Skeletal muscle satellite cell (primary cell): Measurements from ENCODE around the gene OR10A5.
"Not testable (repeated sequence)": the region's sequence is repeated elsewhere in the genome, so short reads cannot be mapped to it uniquely, and the experiment has no call there.

Experiments
- H3K27me3 ChIP-seq: 2 replicates; pipeline ENCODE4 v1.7.0; 2013; ENCODE audit warnings: low read length; ENCODE audit not compliant: control insufficient read depth, insufficient read depth
- H3K36me3 ChIP-seq: 2 replicates; pipeline ENCODE4 v1.7.0; 2013; ENCODE audit warnings: mild to moderate bottlenecking, control low read depth, low read length; ENCODE audit not compliant: insufficient read depth
- H3K4me1 ChIP-seq: 2 replicates; pipeline ENCODE4 v1.7.0; 2013; ENCODE audit warnings: low read length; ENCODE audit not compliant: control insufficient read depth, insufficient read depth
- H3K4me2 ChIP-seq: 2 replicates; pipeline ENCODE4 v1.7.0; 2013; ENCODE audit warnings: mild to moderate bottlenecking, low read length
- H3K4me3 ChIP-seq: 2 replicates; pipeline ENCODE4 v1.7.0; 2013; ENCODE audit warnings: low read length
- H3K9ac ChIP-seq: 2 replicates; pipeline ENCODE4 v1.7.0; 2013; ENCODE audit warnings: mild to moderate bottlenecking, low read depth, low read length, moderate library complexity
- H3K9me3 ChIP-seq: replicated peaks from 2 replicates; pipeline ENCODE4 v1.7.0; 2013; ENCODE audit warnings: mild to moderate bottlenecking, control low read depth, low read length

Gene OR10A5

DNA sequence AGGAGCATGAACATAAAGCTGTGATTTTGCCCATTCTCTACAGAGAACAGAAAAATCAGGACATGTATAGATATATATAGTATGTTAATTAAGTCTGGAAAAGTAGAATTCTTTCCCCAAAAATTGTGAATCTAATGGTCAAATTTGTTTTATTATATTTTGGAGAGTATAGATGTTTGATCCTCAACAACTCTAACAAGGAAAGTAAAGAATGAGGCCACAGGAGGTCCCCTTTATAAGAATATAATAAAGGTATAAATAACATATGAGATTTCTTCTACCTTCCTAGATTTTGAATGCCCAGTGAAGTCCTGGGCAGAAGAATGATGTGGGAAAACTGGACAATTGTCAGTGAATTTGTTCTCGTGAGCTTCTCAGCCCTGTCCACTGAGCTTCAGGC, 30.8 kb downstream of the OR10A5 start, which contains the start of gene OR10A4:
TSS of gene OR10A4 (plus strand) at position 301 of the 400 bp plus-strand sequence. CDS start at position 324, 23 bp downstream.
- Histone ChIP-seq H3K4me2 (no peak within 1 kb of the TSS), H3K27me3 (peaks cover 4% of the 10 kb centered on the region), H3K4me1 (no peaks in the 10 kb centered on the region), H3K4me3 (no peak within 1 kb of the TSS), H3K9me3 (no peaks in the 10 kb centered on the region), H3K36me3 (no peaks in the 10 kb centered on the region), H3K9ac (no peak within 1 kb of the TSS)

- H3K4me1 ChIP-seq: no peaks in the 10 kb centered on the region
- no peak overlapping the region for H3K4me3 ChIP-seq
- no peak overlapping the region for H3K9ac ChIP-seq
- H3K4me2 ChIP-seq: no peak overlapping the region
- no peaks in the 10 kb centered on the region for H3K36me3 ChIP-seq
- peaks cover 4% of the 10 kb centered on the region for H3K27me3 ChIP-seq
- no peaks in the 10 kb centered on the region for H3K9me3 ChIP-seq
These were observed 31.4 kb downstream of the OR10A5 start for GRCh38 chr11:6876914-6877313.

GRCh38 chr11:6882751-6883150, 37.3 kb downstream of the OR10A5 start:
- no peak overlapping the region for H3K9ac ChIP-seq
- H3K4me3 ChIP-seq: no peak overlapping the region
- H3K27me3 ChIP-seq: peaks cover 11% of the 10 kb centered on the region
- H3K9me3 ChIP-seq: no peaks in the 10 kb centered on the region
- H3K36me3 ChIP-seq: no peaks in the 10 kb centered on the region
- no peaks in the 10 kb centered on the region for H3K4me1 ChIP-seq
- no peak overlapping the region for H3K4me2 ChIP-seq

- H3K4me3 ChIP-seq, H3K27me3 ChIP-seq, H3K36me3 ChIP-seq, H3K4me1 ChIP-seq, H3K4me2 ChIP-seq, H3K9ac ChIP-seq, H3K9me3 ChIP-seq: not testable (repeated sequence)
These were observed 42.2 kb downstream of the OR10A5 start for GRCh38 chr11:6887711-6888110.

GRCh38 chr11:6888830-6889229, 43.3 kb downstream of the OR10A5 start:
- Histone ChIP-seq H3K4me1 (no peaks in the 10 kb centered on the region), H3K4me3 (no peak overlapping the region), H3K4me2 (no peak overlapping the region), H3K36me3 (no peaks in the 10 kb centered on the region), H3K9ac (no peak overlapping the region), H3K27me3 (no peaks in the 10 kb centered on the region), H3K9me3 (no peaks in the 10 kb centered on the region)

DNA sequence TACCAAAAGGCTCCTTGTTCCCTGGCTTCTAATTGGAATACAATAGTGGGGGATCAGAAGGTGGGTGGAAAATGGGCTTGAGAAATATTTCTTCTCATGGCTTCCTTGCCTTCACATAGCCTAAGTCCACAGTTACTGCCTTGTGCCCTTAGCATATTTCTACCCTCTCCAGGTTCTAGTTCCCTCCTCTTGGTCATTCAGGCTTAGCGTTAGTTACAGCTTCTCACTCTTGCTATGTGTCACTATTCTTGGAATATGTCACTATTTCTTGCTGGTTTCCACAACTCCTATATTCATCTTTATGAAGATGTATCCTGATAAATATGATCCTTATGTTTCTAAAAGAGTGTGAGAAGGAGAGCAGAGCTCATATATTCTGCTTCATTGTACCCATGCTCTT, 44.4 kb downstream of the OR10A5 start:
- no peaks in the 10 kb centered on the region for H3K36me3 ChIP-seq
- H3K9ac ChIP-seq: no peak overlapping the region
- no peaks in the 10 kb centered on the region for H3K4me1 ChIP-seq
- H3K27me3 ChIP-seq: no peaks in the 10 kb centered on the region
- H3K4me2 ChIP-seq: no peak overlapping the region
- no peak overlapping the region for H3K4me3 ChIP-seq
- no peaks in the 10 kb centered on the region for H3K9me3 ChIP-seq

- Histone ChIP-seq H3K4me3 (no peak within 1 kb of the TSS), H3K27me3 (no peaks in the 10 kb centered on the region), H3K4me2 (no peak within 1 kb of the TSS), H3K9me3 (no peaks in the 10 kb centered on the region), H3K36me3 (no peaks in the 10 kb centered on the region), H3K9ac (no peak within 1 kb of the TSS), H3K4me1 (no peaks in the 10 kb centered on the region)
These were observed 46.9 kb downstream of the OR10A5 start, which contains the start of gene OR2D2 for GRCh38 chr11:6892400-6892799. OR2D2 (minus strand) TSS chr11:6892500; CDS start chr11:6892500, 0 bp downstream.

DNA sequence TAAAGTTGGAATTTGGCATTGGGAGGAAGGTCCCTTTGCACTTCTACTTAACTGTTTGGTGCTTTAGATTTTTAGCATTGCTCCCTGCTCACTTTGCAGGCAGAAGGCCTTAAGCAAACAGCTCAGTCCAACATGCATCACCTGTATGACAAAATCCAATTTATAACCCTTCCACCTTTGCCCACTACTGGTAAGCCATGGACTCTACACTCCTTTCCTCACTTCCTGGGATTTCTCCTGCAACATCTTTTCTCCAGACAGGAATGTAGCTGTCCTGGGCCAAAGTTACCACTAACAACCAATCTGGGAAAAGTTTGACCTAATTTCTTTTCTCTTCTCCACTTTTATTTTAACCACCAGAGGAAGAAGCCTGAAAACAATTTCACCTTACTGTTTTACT, 48.6 kb downstream of the OR10A5 start:
- Histone ChIP-seq H3K9me3 (no peaks in the 10 kb centered on the region), H3K9ac (no peak overlapping the region), H3K36me3 (no peaks in the 10 kb centered on the region), H3K4me1 (no peaks in the 10 kb centered on the region), H3K4me3 (no peak overlapping the region), H3K4me2 (no peak overlapping the region), H3K27me3 (no peaks in the 10 kb centered on the region)

DNA sequence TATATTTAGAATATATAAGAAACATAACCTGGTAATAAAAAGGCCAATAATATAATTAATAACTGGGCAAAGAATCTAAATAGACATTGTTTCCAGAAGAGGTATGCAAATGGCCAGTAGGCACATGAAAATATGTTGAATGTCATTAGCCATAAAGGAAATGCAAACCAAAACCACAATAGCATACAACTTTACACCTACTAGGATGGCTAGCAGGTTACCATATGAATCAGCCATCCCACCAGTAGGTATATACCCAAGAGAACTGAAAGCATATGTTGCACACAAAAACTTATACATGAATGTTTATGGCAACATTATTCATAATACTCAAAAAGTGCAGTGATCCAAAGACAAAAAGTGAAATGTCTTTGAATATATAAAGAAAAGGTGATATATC, 49.5 kb downstream of the OR10A5 start:
- H3K9ac ChIP-seq: no peak overlapping the region
- H3K4me1 ChIP-seq: no peaks in the 10 kb centered on the region
- no peaks in the 10 kb centered on the region for H3K9me3 ChIP-seq
- H3K4me3 ChIP-seq: no peak overlapping the region
- no peaks in the 10 kb centered on the region for H3K27me3 ChIP-seq
- no peaks in the 10 kb centered on the region for H3K36me3 ChIP-seq
- no peak overlapping the region for H3K4me2 ChIP-seq
